Skeletal muscle satellite cell (primary cell): ENCODE results near the gene CAVIN1. TPM values are rescaled to one million over a fixed set of nuclear protein-coding genes. Genes with fewer than 3 reads are reported as not detected.

Experiments
- small RNA-seq: library from RNA; depleted of rRNA; stranded (forward); fragments of <200 nt; gene quantifications from one replicate; pipeline ENCODE3, GENCODE V24; 2012

The CAVIN1 gene

Small RNA genes within 50 kb of the gene (small RNA-seq; reads per million reads assigned to genes)
- not detected for gene RNU7-97P
